Measurements from ENCODE around the gene TRAM2.
"Not testable (repeated sequence)": the region's sequence is repeated elsewhere in the genome, so short reads cannot be mapped to it uniquely, and the experiment has no call there.

The TRAM2 gene

GRCh38 chr6:52474173-52474572, 102.7 kb downstream of the TRAM2 start:
- no peak for DNase-seq

- DNase-seq: not testable (repeated sequence)
These were observed 115.7 kb downstream of the TRAM2 start for GRCh38 chr6:52461194-52461593.

- no peak for DNase-seq
These were observed 119.8 kb downstream of the TRAM2 start for GRCh38 chr6:52457096-52457495.

- DNase-seq: no peak
These were observed 122.3 kb downstream of the TRAM2 start for GRCh38 chr6:52454556-52454955.
